ENCODE measurements around the gene CKM.
"Not testable (repeated sequence)": the region's sequence is repeated elsewhere in the genome, so short reads cannot be mapped to it uniquely, and the experiment has no call there.

The CKM gene

GRCh38 chr19:45280471-45280961 is 42.2 kb downstream of the CKM start:
- DNase-seq: no peak

GRCh38 chr19:45279587-45280192 is 43.0 kb downstream of the CKM start:
- no peak for DNase-seq

GRCh38 chr19:45278087-45278486 is 44.6 kb downstream of the CKM start:
- no peak for DNase-seq

GRCh38 chr19:45276284-45276687 is 46.4 kb downstream of the CKM start:
- no peak for DNase-seq

- no peak for DNase-seq
These were observed 47.2 kb downstream of the CKM start for GRCh38 chr19:45275370-45275971.

- no peak for DNase-seq
These were observed 49.2 kb downstream of the CKM start for GRCh38 chr19:45273521-45273855.

GRCh38 chr19:45271735-45272108 is 51.0 kb downstream of the CKM start:
- no peak for DNase-seq

GRCh38 chr19:45271098-45271734 is 51.5 kb downstream of the CKM start:
- DNase-seq: no peak

GRCh38 chr19:45269939-45270338 is 52.7 kb downstream of the CKM start:
- not testable (repeated sequence) for DNase-seq

- DNase-seq: no peak
These were observed 55.4 kb downstream of the CKM start for GRCh38 chr19:45267296-45267695.

- no peak for DNase-seq
These were observed 57.3 kb downstream of the CKM start for GRCh38 chr19:45265375-45265774.

- DNase-seq: no peak
These were observed 57.8 kb downstream of the CKM start for GRCh38 chr19:45264781-45265317.

GRCh38 chr19:45263013-45263412 is 59.7 kb downstream of the CKM start:
- DNase-seq: no peak

GRCh38 chr19:45262570-45262969 is 60.1 kb downstream of the CKM start:
- DNase-seq: no peak

- no peak for DNase-seq
These were observed 63.8 kb downstream of the CKM start for GRCh38 chr19:45258862-45259261.

GRCh38 chr19:45256836-45257235 is 65.8 kb downstream of the CKM start:
- DNase-seq: no peak

All from EL (cell line).